NCI-H2196 (cell line): Measurements from ENCODE around the gene SPRR2A.
"Not testable (repeated sequence)": the region's sequence is repeated elsewhere in the genome, so short reads cannot be mapped to it uniquely, and the experiment has no call there.

Experiments used
- DNase-seq: peaks from one replicate; lab custom pipeline; 2025; ENCODE audit not compliant: unreplicated experiment; lab: John Stamatoyannopoulos, UW

The SPRR2A gene

DNA sequence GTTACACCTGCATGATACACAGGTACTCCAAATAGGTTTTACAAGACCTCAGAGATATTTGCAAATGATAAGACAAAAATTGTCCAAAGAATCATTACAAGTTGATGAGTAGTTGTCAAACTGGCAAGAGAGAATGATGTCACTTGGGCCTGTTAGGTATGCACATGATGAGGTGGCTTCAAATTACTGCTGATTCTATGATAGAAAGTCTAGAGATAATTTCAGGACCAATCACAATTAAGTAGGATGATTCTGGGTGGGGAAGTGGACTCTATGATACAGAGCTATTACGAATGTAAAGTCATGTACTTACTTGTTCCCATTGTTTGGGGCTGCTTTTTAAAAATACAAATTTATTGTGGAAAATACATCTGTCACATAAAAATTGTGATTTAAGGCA lies 31.5 kb downstream of the SPRR2A start:
- no peak for DNase-seq

DNA sequence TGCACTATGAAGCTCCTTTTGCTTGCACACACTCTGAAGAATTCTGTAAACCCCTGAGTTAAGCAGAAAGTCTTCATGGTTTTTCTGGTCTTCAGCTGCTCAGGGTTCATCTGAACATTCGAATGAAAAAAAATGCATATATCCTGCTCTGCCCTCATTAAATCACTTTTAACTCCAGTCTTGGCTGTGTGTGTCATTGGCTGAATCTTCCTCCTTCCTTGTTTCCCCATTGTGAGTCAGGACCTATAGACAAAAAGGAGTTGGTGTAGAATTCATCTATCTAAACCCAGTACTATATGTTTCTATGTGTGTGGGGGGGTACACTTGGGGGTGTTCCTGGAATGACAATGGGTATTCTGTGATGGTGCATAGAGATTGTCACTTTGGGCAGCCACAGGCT lies 32.9 kb downstream of the SPRR2A start:
- DNase-seq: no peak

DNA sequence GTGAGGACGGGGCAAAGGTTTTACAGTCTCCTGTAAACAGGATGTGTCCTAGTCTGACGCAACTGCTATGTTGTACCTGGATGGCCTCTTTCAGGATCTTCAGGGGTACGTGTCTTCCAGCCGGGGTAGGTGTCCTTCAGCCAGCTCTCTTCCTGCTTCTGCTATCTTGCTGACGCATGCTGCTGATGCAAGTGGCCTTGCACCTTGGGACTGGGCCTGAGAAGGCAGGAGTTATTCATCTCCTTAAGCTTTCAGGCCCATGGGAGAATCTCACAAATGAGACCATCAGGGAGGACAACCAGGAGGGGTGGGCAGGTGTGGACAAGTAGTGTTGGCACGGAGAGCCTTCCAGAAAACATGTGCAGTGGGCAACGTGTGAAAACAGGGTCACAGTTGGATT lies 34.2 kb downstream of the SPRR2A start:
- DNase-seq: no peak

DNA sequence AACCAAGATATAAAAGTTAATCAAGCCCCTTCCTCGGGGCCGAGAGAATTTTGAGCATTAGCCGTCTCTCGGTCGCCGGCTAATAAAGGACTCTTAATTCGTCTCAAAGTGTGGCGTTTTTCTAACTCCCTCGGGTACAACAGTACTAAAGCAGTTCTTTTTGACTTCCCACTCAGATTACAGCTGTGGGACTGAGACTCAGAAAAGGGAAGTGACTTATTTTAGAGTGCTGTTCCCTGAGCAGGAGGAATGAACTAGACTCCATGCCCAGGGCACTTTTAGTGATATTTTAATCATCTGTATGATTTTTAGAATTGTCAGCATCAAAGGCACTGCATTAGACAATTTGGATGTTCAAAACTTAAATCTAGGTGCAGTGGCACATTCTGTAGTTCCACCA lies 35.0 kb downstream of the SPRR2A start:
- not testable (repeated sequence) for DNase-seq

DNA sequence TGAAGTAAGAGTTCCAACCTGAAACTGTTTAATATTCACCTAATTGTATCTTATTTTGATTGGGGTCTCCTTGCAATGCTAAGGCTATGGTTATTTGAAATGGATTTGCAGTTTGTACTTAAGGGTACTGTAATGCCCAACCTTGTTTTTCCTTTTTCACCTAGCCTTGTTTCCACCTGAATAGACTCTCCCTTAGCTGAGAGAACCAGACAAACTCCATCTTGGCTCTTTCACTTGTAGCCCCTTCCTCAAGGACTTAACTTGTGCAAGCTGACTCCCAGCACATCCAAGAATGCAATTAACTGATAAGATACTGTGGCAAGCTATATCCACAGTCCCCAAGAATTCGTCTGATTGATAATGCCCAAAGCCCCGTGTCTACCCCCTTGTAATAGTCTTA lies 35.5 kb downstream of the SPRR2A start:
- DNase-seq: not testable (repeated sequence)

DNA sequence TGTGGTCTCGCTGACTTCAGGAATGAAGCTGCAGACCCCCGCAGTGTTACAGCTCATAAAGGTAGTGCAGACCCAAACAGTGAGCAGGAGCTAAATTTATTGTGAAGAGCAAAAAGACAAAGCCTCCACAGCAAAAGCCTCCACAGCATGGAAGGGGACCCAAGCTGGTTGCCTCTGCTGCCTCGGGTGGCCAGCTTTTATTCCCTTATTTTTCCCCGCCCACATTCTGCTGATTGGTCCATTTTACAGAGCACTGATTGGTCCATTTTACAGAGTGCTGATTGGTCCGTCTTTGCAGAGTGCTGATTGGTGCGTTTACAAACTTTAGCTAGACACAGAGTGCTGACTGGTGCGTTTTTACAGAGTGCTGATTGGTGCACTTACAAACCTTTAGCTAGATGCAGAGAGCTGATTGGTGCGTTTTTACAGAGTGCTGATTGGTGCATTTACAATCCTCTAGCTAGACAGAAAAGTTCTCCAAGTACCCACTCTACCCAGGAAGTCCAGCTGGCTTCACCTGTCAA lies 46.0 kb downstream of the SPRR2A start:
- DNase-seq: not testable (repeated sequence)
